HepG2 (cell line): ENCODE measurements around the gene ZNF697. TPM values are rescaled to one million over a fixed set of nuclear protein-coding genes. Genes with fewer than 3 reads are reported as not detected.

Experiments used
- AGO2 ChIP-seq: fragments of 200-400 bp; formaldehyde crosslinking; optimal IDR thresholded peaks from 2 replicates; pipeline ENCODE3; 2017; ENCODE audit warnings: mild to moderate bottlenecking, low read depth, low read length, moderate library complexity
- ARID3A ChIP-seq: IDR thresholded peaks from 2 replicates; pipeline ENCODE4 v1.6.1; 2012; ENCODE audit warnings: low read depth, low read length, improper control_type of control experiment
- CCDC6 ChIP-seq: sonication (generic); formaldehyde crosslinking; IDR thresholded peaks from 2 replicates; pipeline ENCODE4 v1.8.1; 2022; ENCODE audit warnings: mild to moderate bottlenecking, missing genetic modification reagents, moderate library complexity
- FOXJ3 ChIP-seq: sonication (generic); formaldehyde crosslinking; IDR thresholded peaks from 2 replicates; pipeline ENCODE4 v1.4.0; 2020; ENCODE audit warnings: missing genetic modification reagents, mild to moderate bottlenecking, borderline replicate concordance
- HNF4G ChIP-seq, 2 experiments: sonication (generic) in 1 of 2; formaldehyde crosslinking in 1 of 2; IDR thresholded peaks; 2 replicates each; pipeline versions ENCODE4 v1.4.0 to v1.6.1; 2011 to 2020; ENCODE audit warnings: borderline replicate concordance in 2 of 2, low read depth in 2 of 2, mild to moderate bottlenecking in 2 of 2, low read length in 1 of 2, missing genetic modification reagents in 1 of 2, moderate library complexity in 1 of 2
- KMT2B ChIP-seq: IDR thresholded peaks from 2 replicates; pipeline ENCODE4 v1.6.1; 2016; ENCODE audit warnings: missing genetic modification reagents, missing compliant biosample characterization
- MAX ChIP-seq: IDR thresholded peaks from 2 replicates; pipeline ENCODE4 v1.6.1; 2012; ENCODE audit warnings: inconsistent platforms
- MBNL3 ChIP-seq: fragments of 250-450 bp; sonication (Bioruptor Pico); conservative IDR thresholded peaks from 2 replicates; pipeline ENCODE4 v1.8.0; 2022; ENCODE audit warnings: mild to moderate bottlenecking, inconsistent platforms
- MYNN ChIP-seq: sonication (generic); formaldehyde crosslinking; IDR thresholded peaks from 2 replicates; pipeline ENCODE4 v1.4.0; 2020; ENCODE audit warnings: mild to moderate bottlenecking, low read depth, missing genetic modification reagents
- NCOA1 ChIP-seq: sonication (generic); formaldehyde crosslinking; IDR thresholded peaks from 2 replicates; pipeline ENCODE4 v1.9.0; 2021; ENCODE audit warnings: missing genetic modification reagents
- NFIB ChIP-seq: sonication (generic); formaldehyde crosslinking; IDR thresholded peaks from 2 replicates; pipeline ENCODE4 v1.9.0; 2021; ENCODE audit warnings: missing genetic modification reagents, mild to moderate bottlenecking, borderline replicate concordance
- NRL ChIP-seq: sonication (generic); formaldehyde crosslinking; IDR thresholded peaks from 2 replicates; pipeline ENCODE4 v1.5.0; 2020; ENCODE audit warnings: missing genetic modification reagents, mild to moderate bottlenecking, moderate library complexity, borderline replicate concordance
- PAX8 ChIP-seq: sonication (generic); formaldehyde crosslinking; IDR thresholded peaks from 2 replicates; pipeline ENCODE4 v1.8.0; 2022; ENCODE audit warnings: mild to moderate bottlenecking, missing genetic modification reagents, borderline replicate concordance
- RBM22 ChIP-seq: fragments of 200-400 bp; formaldehyde crosslinking; optimal IDR thresholded peaks from 2 replicates; pipeline ENCODE3; 2017; ENCODE audit warnings: mild to moderate bottlenecking, low read length, moderate library complexity
- TCF7L2 ChIP-seq: IDR thresholded peaks from 2 replicates; pipeline ENCODE4 v1.6.1; 2011; ENCODE audit warnings: mild to moderate bottlenecking, low read depth, low read length, moderate library complexity
- ZBTB37 ChIP-seq: sonication (generic); formaldehyde crosslinking; IDR thresholded peaks from 2 replicates; pipeline ENCODE4 v1.4.0; 2020; ENCODE audit warnings: mild to moderate bottlenecking, missing genetic modification reagents
- ZFP41 ChIP-seq: sonication (generic); formaldehyde crosslinking; IDR thresholded peaks from 2 replicates; pipeline ENCODE4 v1.4.0; 2020; ENCODE audit warnings: mild to moderate bottlenecking, missing genetic modification reagents, borderline replicate concordance
- ZNF75D ChIP-seq: sonication (generic); formaldehyde crosslinking; IDR thresholded peaks from 2 replicates; pipeline ENCODE4 v1.8.1; 2023; ENCODE audit warnings: missing genetic modification reagents, mild to moderate bottlenecking, borderline replicate concordance
- ZNF777 ChIP-seq: sonication (generic); formaldehyde crosslinking; IDR thresholded peaks from 2 replicates; pipeline ENCODE4 v1.4.0; 2020; ENCODE audit warnings: missing genetic modification reagents
- polyA plus RNA-seq, 8 experiments: library from polyadenylated mRNA; depleted of rRNA in 3 of 8; stranded (reverse) in 7 of 8; unstranded in 1 of 8; fragments of >200 nt; fragmentation: Illumina TruSeq in 4 of 8; extraction: Trizol in 4 of 8; gene quantifications; 2 replicates each; pipeline versions ENCODE4 v1.2.1 to v1.2.3, GENCODE V29; 2011 to 2016; ENCODE audit warnings: low read depth in 4 of 8, missing spikeins in 1 of 8, mixed read lengths in 1 of 8; ENCODE audit not compliant: insufficient read depth in 1 of 8
- total RNA-seq, 5 experiments: library from RNA; depleted of rRNA; stranded (reverse); fragments of >200 nt; fragmentation: Illumina TruSeq; extraction: Trizol; gene quantifications; 2 replicates each; pipeline ENCODE4 v1.2.3, GENCODE V29; 2016; ENCODE audit warnings: low read depth in 1 of 5
- TF ChIP-seq, protein P1 (sequence below): sonication (generic); formaldehyde crosslinking; IDR thresholded peaks from 2 replicates; pipeline ENCODE4 v1.9.0; 2021; ENCODE audit warnings: missing genetic modification reagents, borderline replicate concordance
- TF ChIP-seq, protein P2 (sequence below): sonication (generic); formaldehyde crosslinking; IDR thresholded peaks from 2 replicates; pipeline ENCODE4 v1.5.1; 2020; ENCODE audit warnings: mild to moderate bottlenecking, missing genetic modification reagents, moderate library complexity

The ZNF697 gene
- total and polyA plus RNA-seq, 2 of the 13 experiments (the other 11 are each of a cell fraction or from before 2014, with no cell fraction given): 2.3 to 7.1 TPM

GRCh38 chr1:119631433-119632102, 16.5 kb downstream of the ZNF697 start (continued):
- TF ChIP-seq NFIB (CRISPR knock-in tag) (no peak), TCF7L2 (no peak), MAX (peak; percentile 90), ZNF75D (CRISPR knock-in tag) (no peak), NRL (CRISPR knock-in tag) (0 out of 2 replicates have a peak, but pooled peaks have one; percentile 61), ZNF777 (CRISPR knock-in tag) (peak; percentile 57), PAX8 (CRISPR knock-in tag) (peak; percentile 75; the same call in 1 of the 2 replicates), MYNN (no peak), MBNL3 (CRISPR knock-in tag) (no peak), FOXJ3 (no peak), ZFP41 (CRISPR knock-in tag) (0 out of 2 replicates have a peak, but pooled peaks have one; percentile 30), AGO2 (peak; percentile 44), ARID3A (no peak), HNF4G (IDR thresholded peaks at IDR 0.05; ENCODE audit: borderline replicate concordance, low read depth, low read length) (no peak), HNF4G (CRISPR knock-in tag; IDR thresholded peaks at IDR 0.05; ENCODE audit: borderline replicate concordance, low read depth) (peak; percentile 58; the same call in 1 of the 2 replicates), RBM22 (peak; percentile 39), ZBTB37 (CRISPR knock-in tag) (no peak), NCOA1 (CRISPR knock-in tag) (no peak), KMT2B (no peak), CCDC6 (no peak; the same call in 1 of the 2 replicates)
- TF ChIP-seq, protein P1, sequence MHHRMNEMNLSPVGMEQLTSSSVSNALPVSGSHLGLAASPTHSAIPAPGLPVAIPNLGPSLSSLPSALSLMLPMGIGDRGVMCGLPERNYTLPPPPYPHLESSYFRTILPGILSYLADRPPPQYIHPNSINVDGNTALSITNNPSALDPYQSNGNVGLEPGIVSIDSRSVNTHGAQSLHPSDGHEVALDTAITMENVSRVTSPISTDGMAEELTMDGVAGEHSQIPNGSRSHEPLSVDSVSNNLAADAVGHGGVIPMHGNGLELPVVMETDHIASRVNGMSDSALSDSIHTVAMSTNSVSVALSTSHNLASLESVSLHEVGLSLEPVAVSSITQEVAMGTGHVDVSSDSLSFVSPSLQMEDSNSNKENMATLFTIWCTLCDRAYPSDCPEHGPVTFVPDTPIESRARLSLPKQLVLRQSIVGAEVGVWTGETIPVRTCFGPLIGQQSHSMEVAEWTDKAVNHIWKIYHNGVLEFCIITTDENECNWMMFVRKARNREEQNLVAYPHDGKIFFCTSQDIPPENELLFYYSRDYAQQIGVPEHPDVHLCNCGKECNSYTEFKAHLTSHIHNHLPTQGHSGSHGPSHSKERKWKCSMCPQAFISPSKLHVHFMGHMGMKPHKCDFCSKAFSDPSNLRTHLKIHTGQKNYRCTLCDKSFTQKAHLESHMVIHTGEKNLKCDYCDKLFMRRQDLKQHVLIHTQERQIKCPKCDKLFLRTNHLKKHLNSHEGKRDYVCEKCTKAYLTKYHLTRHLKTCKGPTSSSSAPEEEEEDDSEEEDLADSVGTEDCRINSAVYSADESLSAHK (CRISPR knock-in tag): no peak
- TF ChIP-seq, protein P2, sequence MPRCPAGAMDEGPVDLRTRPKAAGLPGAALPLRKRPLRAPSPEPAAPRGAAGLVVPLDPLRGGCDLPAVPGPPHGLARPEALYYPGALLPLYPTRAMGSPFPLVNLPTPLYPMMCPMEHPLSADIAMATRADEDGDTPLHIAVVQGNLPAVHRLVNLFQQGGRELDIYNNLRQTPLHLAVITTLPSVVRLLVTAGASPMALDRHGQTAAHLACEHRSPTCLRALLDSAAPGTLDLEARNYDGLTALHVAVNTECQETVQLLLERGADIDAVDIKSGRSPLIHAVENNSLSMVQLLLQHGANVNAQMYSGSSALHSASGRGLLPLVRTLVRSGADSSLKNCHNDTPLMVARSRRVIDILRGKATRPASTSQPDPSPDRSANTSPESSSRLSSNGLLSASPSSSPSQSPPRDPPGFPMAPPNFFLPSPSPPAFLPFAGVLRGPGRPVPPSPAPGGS (CRISPR knock-in tag): peak; percentile 93
